Stimulated activated CD8-positive, alpha-beta memory T cell treated with anti-CD3 and anti-CD28 coated beads, Interleukin-4, amount 100 ng/mL, for 48 hours (primary cell): ENCODE results near the gene SLC6A9.

Source experiments
- DNase-seq: peaks from one replicate; pipeline ENCODE4 v3.0.0-alpha.2; 2020

SLC6A9 gene

GRCh38 chr1:44025816-44026215 lies 5.4 kb downstream of the SLC6A9 start:
- DNase-seq = no peak

- no peak for DNase-seq
These were observed 6.2 kb downstream of the SLC6A9 start for GRCh38 chr1:44024903-44025525.

GRCh38 chr1:44024031-44024902 lies 7.0 kb downstream of the SLC6A9 start:
- no peak for DNase-seq

GRCh38 chr1:44021581-44022321 lies 9.5 kb downstream of the SLC6A9 start:
- no peak for DNase-seq

GRCh38 chr1:44021156-44021555 lies 10.1 kb downstream of the SLC6A9 start:
- no peak for DNase-seq

GRCh38 chr1:44020464-44020863 lies 10.8 kb downstream of the SLC6A9 start:
- no peak for DNase-seq

- DNase-seq = no peak
These were observed 11.8 kb downstream of the SLC6A9 start for GRCh38 chr1:44019466-44019948.

GRCh38 chr1:44016890-44017400 lies 14.3 kb downstream of the SLC6A9 start:
- no peak for DNase-seq

- DNase-seq = no peak
These were observed 15.0 kb downstream of the SLC6A9 start for GRCh38 chr1:44016041-44016889.

- DNase-seq = no peak
These were observed 16.1 kb downstream of the SLC6A9 start for GRCh38 chr1:44015206-44015605.

- DNase-seq = no peak
These were observed 16.7 kb downstream of the SLC6A9 start for GRCh38 chr1:44014365-44015104.

- no peak for DNase-seq
These were observed 17.3 kb downstream of the SLC6A9 start for GRCh38 chr1:44013949-44014348.

- no peak for DNase-seq
These were observed 18.2 kb downstream of the SLC6A9 start for GRCh38 chr1:44012941-44013609.

- no peak for DNase-seq
These were observed 18.9 kb downstream of the SLC6A9 start for GRCh38 chr1:44012404-44012803.

GRCh38 chr1:44010935-44011471 lies 20.3 kb downstream of the SLC6A9 start:
- DNase-seq = no peak

- no peak for DNase-seq
These were observed 23.0 kb downstream of the SLC6A9 start for GRCh38 chr1:44008259-44008658.

GRCh38 chr1:44002606-44003157 lies 28.6 kb downstream of the SLC6A9 start:
- DNase-seq = no peak

GRCh38 chr1:44002165-44002564 lies 29.1 kb downstream of the SLC6A9 start:
- no peak for DNase-seq

- no peak for DNase-seq
These were observed 31.1 kb downstream of the SLC6A9 start for GRCh38 chr1:44000122-44000665.

GRCh38 chr1:43999455-43999854 lies 31.8 kb downstream of the SLC6A9 start:
- DNase-seq = no peak
